Caco-2 (cell line): ENCODE data around the gene STARD10. TPM values are rescaled to one million over a fixed set of nuclear protein-coding genes. Genes with fewer than 3 reads are reported as not detected.

Experiments
- BruUV-seq: library from RNA; stranded (reverse); fragments of 400-500 nt; replicated peaks from 2 replicates; lab custom pipeline; 2021; lab: Mats Ljungman, UMichigan
- CTCF ChIA-PET: fragments of 300-600 bp; sonication (Branson Sonifier 250); formaldehyde crosslinking; loops from one replicate; lab custom pipeline; 2022; ENCODE audit warnings: antibody characterized with exemption; lab: Charles Lee
- POLR2A ChIA-PET: fragments of 300-600 bp; sonication (Branson Sonifier 250); formaldehyde crosslinking; loops from one replicate; lab custom pipeline; 2022; ENCODE audit warnings: antibody characterized with exemption; lab: Charles Lee
- DNase-seq, 2 experiments: peaks; one replicate each; pipeline versions ENCODE4 v3.0.0 to v3.0.0-alpha.2; 2020 to 2022
- H3K27me3 ChIP-seq: replicated peaks from 2 replicates; pipeline ENCODE4 v1.6.0; 2011; ENCODE audit warnings: low read length; ENCODE audit not compliant: control insufficient read depth, insufficient read depth
- H3K36me3 ChIP-seq: 2 replicates; pipeline ENCODE4 v1.5.1; 2011; ENCODE audit warnings: low read length; ENCODE audit not compliant: control insufficient read depth, insufficient read depth
- H3K4me1 ChIP-seq: fragments of 250-450 bp; sonication (Bioruptor Pico); 2 replicates; pipeline ENCODE4 v1.5.1; 2020; ENCODE audit warnings: mild to moderate bottlenecking
- H3K4me3 ChIP-seq: 2 replicates; pipeline ENCODE4 v1.5.1; 2011; ENCODE audit warnings: low read depth, mild to moderate bottlenecking, control low read depth, low read length
- H3K9me3 ChIP-seq: fragments of 250-450 bp; sonication (Bioruptor Pico); 2 replicates; pipeline ENCODE4 v1.5.1; 2020; ENCODE audit warnings: mild to moderate bottlenecking, moderate library complexity
- H3K27ac Mint-ChIP-seq: one replicate; pipeline ENCODE4 v1.8.0; 2022; ENCODE audit warnings: mixed read lengths; ENCODE audit not compliant: unreplicated experiment
- H3K27me3 Mint-ChIP-seq: one replicate; pipeline ENCODE4 v1.8.0; 2022; ENCODE audit warnings: mixed read lengths; ENCODE audit not compliant: insufficient read depth, unreplicated experiment
- H3K36me3 Mint-ChIP-seq: one replicate; pipeline ENCODE4 v1.8.0; 2022; ENCODE audit warnings: mild to moderate bottlenecking, mixed read lengths; ENCODE audit not compliant: insufficient read depth, unreplicated experiment
- H3K4me1 Mint-ChIP-seq: one replicate; pipeline ENCODE4 v1.8.0; 2022; ENCODE audit warnings: low read depth, mixed read lengths; ENCODE audit not compliant: unreplicated experiment
- H3K4me3 Mint-ChIP-seq: one replicate; pipeline ENCODE4 v1.8.0; 2022; ENCODE audit warnings: mild to moderate bottlenecking, moderate library complexity, mixed read lengths; ENCODE audit not compliant: unreplicated experiment
- H3K9me3 Mint-ChIP-seq: one replicate; pipeline ENCODE4 v1.8.0; 2022; ENCODE audit warnings: mixed read lengths; ENCODE audit not compliant: unreplicated experiment
- intact Hi-C: fragments of 100-400 bp; cut with micrococcal nuclease; formaldehyde crosslinking; loops from one replicate; pipeline ENCODE4 v1.10.0; 2022; ENCODE audit not compliant: unreplicated experiment
- total RNA-seq: library from RNA; stranded (reverse); gene quantifications from 2 replicates; pipeline ENCODE4 v1.2.3, GENCODE V29; 2022
- TF ChIP-seq, protein P1 (sequence below), 2 experiments: fragments of 200-600 bp in 1 of 2; IDR thresholded peaks; 1 replicate in 1 of 2; 2 replicates in 1 of 2; pipeline versions ENCODE4 v1.5.1 to v1.8.0; 2011 to 2022; ENCODE audit warnings: antibody characterized with exemption in 1 of 2, control low read depth in 1 of 2, inconsistent platforms in 1 of 2, low read depth in 1 of 2, low read length in 1 of 2, mild to moderate bottlenecking in 1 of 2, moderate library complexity in 1 of 2; ENCODE audit not compliant: insufficient read depth in 1 of 2, severe bottlenecking in 1 of 2, unreplicated experiment in 1 of 2

The STARD10 gene
- total RNA-seq, 1 experiment from 2014 or later: 492 TPM

DNA sequence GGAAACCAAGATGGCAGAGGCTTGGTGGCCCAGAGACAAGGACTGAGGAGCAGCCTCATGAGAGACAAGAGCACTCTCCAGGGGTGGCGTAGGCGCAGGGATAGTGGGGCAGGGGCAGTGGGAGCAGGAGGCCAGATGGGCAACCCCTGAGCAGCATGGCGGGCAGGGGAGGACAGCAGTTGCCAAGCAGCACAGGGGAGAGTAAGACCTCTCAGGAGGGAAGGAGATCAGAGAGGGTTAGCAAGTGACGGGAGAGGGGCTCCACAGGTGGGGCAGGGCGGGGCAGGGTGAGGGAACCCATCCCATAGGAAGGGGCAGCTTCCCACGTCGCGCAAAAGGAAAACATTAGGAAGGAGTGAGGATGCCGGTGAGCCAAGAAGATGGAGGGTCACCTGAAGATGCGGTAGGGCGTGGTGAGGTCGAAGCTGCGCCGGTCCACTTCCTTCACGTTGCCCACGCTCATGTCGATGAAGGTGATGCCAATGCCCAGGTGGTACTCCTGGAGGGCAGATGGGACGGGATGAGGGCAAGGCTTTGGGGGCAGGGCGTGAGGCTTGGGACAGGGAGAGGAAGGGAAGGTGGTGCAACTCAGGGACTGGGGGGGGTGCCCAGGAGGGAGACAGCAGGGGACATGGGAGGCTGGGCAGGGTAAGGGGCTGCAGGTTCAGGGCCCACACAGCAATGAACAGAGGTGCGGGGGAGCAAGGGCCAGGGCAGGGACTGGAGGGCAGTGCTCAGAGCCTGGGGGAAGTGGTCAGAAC lies 84.2 kb downstream of the STARD10 start:
- TF ChIP-seq, protein P1, sequence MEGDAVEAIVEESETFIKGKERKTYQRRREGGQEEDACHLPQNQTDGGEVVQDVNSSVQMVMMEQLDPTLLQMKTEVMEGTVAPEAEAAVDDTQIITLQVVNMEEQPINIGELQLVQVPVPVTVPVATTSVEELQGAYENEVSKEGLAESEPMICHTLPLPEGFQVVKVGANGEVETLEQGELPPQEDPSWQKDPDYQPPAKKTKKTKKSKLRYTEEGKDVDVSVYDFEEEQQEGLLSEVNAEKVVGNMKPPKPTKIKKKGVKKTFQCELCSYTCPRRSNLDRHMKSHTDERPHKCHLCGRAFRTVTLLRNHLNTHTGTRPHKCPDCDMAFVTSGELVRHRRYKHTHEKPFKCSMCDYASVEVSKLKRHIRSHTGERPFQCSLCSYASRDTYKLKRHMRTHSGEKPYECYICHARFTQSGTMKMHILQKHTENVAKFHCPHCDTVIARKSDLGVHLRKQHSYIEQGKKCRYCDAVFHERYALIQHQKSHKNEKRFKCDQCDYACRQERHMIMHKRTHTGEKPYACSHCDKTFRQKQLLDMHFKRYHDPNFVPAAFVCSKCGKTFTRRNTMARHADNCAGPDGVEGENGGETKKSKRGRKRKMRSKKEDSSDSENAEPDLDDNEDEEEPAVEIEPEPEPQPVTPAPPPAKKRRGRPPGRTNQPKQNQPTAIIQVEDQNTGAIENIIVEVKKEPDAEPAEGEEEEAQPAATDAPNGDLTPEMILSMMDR (IDR thresholded peaks at IDR 0.05; ENCODE audit: insufficient read depth in 1 of 2, low read depth in 1 of 2, low read length in 1 of 2, severe bottlenecking in 1 of 2, unreplicated experiment in 1 of 2): no peak
- no peak overlapping the region for H3K4me3 Mint-ChIP-seq
- H3K4me1 Mint-ChIP-seq: peaks cover 7% of the 10 kb centered on the region
- DNase-seq: no peak
- no peaks in the 10 kb centered on the region for H3K27me3 Mint-ChIP-seq
- ChIA-PET CTCF (interaction anchor here (0.6 kb wide), 1 partner anchor 19 kb away, joined by 3 read pairs; no protein-coding TSS in a partner anchor), POLR2A (interaction anchor here (0.6 kb wide), 2 partner anchors 24 to 771 kb away, joined by 3 to 7 read pairs; no protein-coding TSS in a partner anchor)
- no peaks in the 10 kb centered on the region for H3K9me3 Mint-ChIP-seq
- peaks cover 46% of the 10 kb centered on the region for H3K36me3 Mint-ChIP-seq
- Histone ChIP-seq H3K9me3 (no peaks in the 10 kb centered on the region), H3K27me3 (no peaks in the 10 kb centered on the region), H3K4me1 (no peaks in the 10 kb centered on the region), H3K4me3 (no peak overlapping the region), H3K36me3 (peaks cover 10% of the 10 kb centered on the region; the same call in 1 of the 2 replicates)
- no peak overlapping the region for H3K27ac Mint-ChIP-seq
- intact Hi-C loops: no loop called here
- BruUV-seq: no TSS peak

- no peaks in the 10 kb centered on the region for H3K4me1 Mint-ChIP-seq
- no peak for DNase-seq
- Histone ChIP-seq H3K4me1 (no peaks in the 10 kb centered on the region), H3K9me3 (no peaks in the 10 kb centered on the region), H3K4me3 (no peak overlapping the region), H3K36me3 (peaks cover 13% of the 10 kb centered on the region), H3K27me3 (no peaks in the 10 kb centered on the region)
- TF ChIP-seq, protein P1 (IDR thresholded peaks at IDR 0.05; ENCODE audit: insufficient read depth in 1 of 2, low read depth in 1 of 2, low read length in 1 of 2, severe bottlenecking in 1 of 2, unreplicated experiment in 1 of 2): no peak
- no TSS peak for BruUV-seq
- H3K27ac Mint-ChIP-seq: no peak overlapping the region
- no peaks in the 10 kb centered on the region for H3K27me3 Mint-ChIP-seq
- no peak overlapping the region for H3K4me3 Mint-ChIP-seq
- peaks cover 51% of the 10 kb centered on the region for H3K36me3 Mint-ChIP-seq
- POLR2A ChIA-PET: no interaction called here
- no peaks in the 10 kb centered on the region for H3K9me3 Mint-ChIP-seq
- intact Hi-C loops: no loop called here
- CTCF ChIA-PET: no interaction called here
These were observed 86.8 kb downstream of the STARD10 start for GRCh38 chr11:72707032-72707431.

- TF ChIP-seq, protein P1 (IDR thresholded peaks at IDR 0.05; ENCODE audit: insufficient read depth in 1 of 2, low read depth in 1 of 2, low read length in 1 of 2, severe bottlenecking in 1 of 2, unreplicated experiment in 1 of 2): no peak
- H3K4me3 Mint-ChIP-seq: no peak overlapping the region
- BruUV-seq: no TSS peak
- Histone ChIP-seq H3K4me3 (no peak overlapping the region), H3K4me1 (no peaks in the 10 kb centered on the region), H3K27me3 (no peaks in the 10 kb centered on the region), H3K36me3 (peaks cover 9% of the 10 kb centered on the region), H3K9me3 (no peaks in the 10 kb centered on the region)
- intact Hi-C loops: no loop called here
- POLR2A ChIA-PET: no interaction called here
- H3K9me3 Mint-ChIP-seq: no peaks in the 10 kb centered on the region
- no peaks in the 10 kb centered on the region for H3K27me3 Mint-ChIP-seq
- H3K36me3 Mint-ChIP-seq: peaks cover 53% of the 10 kb centered on the region
- peak overlapping the region; percentile 15 for H3K27ac Mint-ChIP-seq
- no peaks in the 10 kb centered on the region for H3K4me1 Mint-ChIP-seq
- CTCF ChIA-PET: no interaction called here
- DNase-seq: no peak
These were observed 87.3 kb downstream of the STARD10 start for GRCh38 chr11:72706579-72706978.
